Endothelial cell of umbilical vein (primary cell): ENCODE results near the gene TCF23. TPM values are rescaled to one million over a fixed set of nuclear protein-coding genes. Genes with fewer than 3 reads are reported as not detected.

Experiments used
- BruUV-seq: library from RNA; stranded (reverse); fragments of 400-500 nt; replicated peaks from 2 replicates; lab custom pipeline; 2021; lab: Mats Ljungman, UMichigan
- CTCF ChIA-PET: fragments of 300-600, 350-600 bp; sonication (Branson Sonifier 250); formaldehyde crosslinking; loops from one replicate; lab custom pipeline; 2021; ENCODE audit warnings: antibody characterized with exemption, inconsistent platforms; lab: Charles Lee
- POLR2A ChIA-PET: fragments of 300-600, 350-600 bp; sonication (Branson Sonifier 250); formaldehyde crosslinking; loops from one replicate; lab custom pipeline; 2021; ENCODE audit warnings: antibody characterized with exemption, inconsistent platforms; lab: Charles Lee
- DNase-seq: peaks from one replicate; pipeline ENCODE4 v3.0.0-alpha.2; 2011; ENCODE audit warnings: low read depth, low spot score
- FAIRE-seq: peaks from 2 replicates; lab custom pipeline; 2011; peaks lifted over from hg19 to GRCh38; lab: Jason Lieb, UNC
- H2AFZ ChIP-seq: 2 replicates; pipeline ENCODE4 v1.6.0; 2012; ENCODE audit warnings: low read depth, low read length, control low read depth, inconsistent platforms
- H3K27ac ChIP-seq: 2 replicates; pipeline ENCODE4 v1.5.1; 2011; ENCODE audit warnings: low read depth, mild to moderate bottlenecking, control low read depth, low read length, moderate library complexity; ENCODE audit not compliant: insufficient read depth
- H3K27me3 ChIP-seq, 2 experiments: 2 replicates each; pipeline versions ENCODE4 v1.6.0 to v1.6.1; 2011; ENCODE audit warnings: low read length in 2 of 2, mixed read lengths in 1 of 2; ENCODE audit not compliant: control insufficient read depth in 2 of 2, insufficient read depth in 2 of 2
- H3K36me3 ChIP-seq, 2 experiments: 2 replicates in 1 of 2; 3 replicates in 1 of 2; pipeline ENCODE4 v1.5.1; 2011; ENCODE audit warnings: low read length in 2 of 2, mild to moderate bottlenecking in 1 of 2, moderate library complexity in 1 of 2; ENCODE audit not compliant: control insufficient read depth in 2 of 2, insufficient read depth in 2 of 2; ENCODE audit errors: extremely low read depth in 1 of 2
- H3K4me1 ChIP-seq: 3 replicates; pipeline ENCODE4 v1.5.1; 2011; ENCODE audit warnings: mild to moderate bottlenecking, low read length; ENCODE audit not compliant: control insufficient read depth, insufficient read depth; ENCODE audit errors: extremely low read depth
- H3K4me2 ChIP-seq: 2 replicates; pipeline ENCODE4 v1.6.1; 2011; ENCODE audit warnings: low read length, control low read depth, mixed read lengths; ENCODE audit not compliant: insufficient read depth
- H3K4me3 ChIP-seq, 3 experiments: fragments of 200-600 bp in 1 of 3; sonication (generic), shearing (Covaris generic) in 1 of 3; replicated peaks in 1 of 3; 2 replicates each; pipeline ENCODE4 v1.5.1; 2011 to 2016; ENCODE audit warnings: control low read depth in 3 of 3, low read length in 3 of 3, mild to moderate bottlenecking in 2 of 3, inconsistent platforms in 1 of 3, low read depth in 1 of 3, moderate library complexity in 1 of 3; ENCODE audit not compliant: insufficient read depth in 1 of 3
- H3K79me2 ChIP-seq: 2 replicates; pipeline ENCODE4 v1.6.0; 2012; ENCODE audit warnings: low read length, inconsistent platforms; ENCODE audit not compliant: control insufficient read depth, insufficient read depth
- H3K9ac ChIP-seq: replicated peaks from 2 replicates; pipeline ENCODE3; 2011; ENCODE audit warnings: low read length, control low read depth; ENCODE audit not compliant: insufficient read depth; ENCODE audit errors: extremely low read depth
- H3K9me1 ChIP-seq: replicated peaks from 3 replicates; pipeline ENCODE4 v1.6.0; 2011; ENCODE audit warnings: mild to moderate bottlenecking, low read length; ENCODE audit not compliant: control insufficient read depth, insufficient read depth; ENCODE audit errors: extremely low read depth
- H3K9me3 ChIP-seq: replicated peaks from 2 replicates; pipeline ENCODE4 v1.5.1; 2012; ENCODE audit warnings: low read length, inconsistent platforms; ENCODE audit not compliant: control insufficient read depth, insufficient read depth
- H4K20me1 ChIP-seq: replicated peaks from 2 replicates; pipeline ENCODE3; 2011; ENCODE audit warnings: mild to moderate bottlenecking, low read length; ENCODE audit not compliant: control insufficient read depth, insufficient read depth; ENCODE audit errors: extremely low read depth
- CTCF ChIP-seq, 2 donors: IDR thresholded peaks; 1 replicate in 1 of 2; 2 replicates in 1 of 2; pipeline ENCODE4 v1.5.1; 2011; ENCODE audit warnings: low read length in 2 of 2, mild to moderate bottlenecking in 2 of 2, moderate library complexity in 2 of 2, control low read depth in 1 of 2, inconsistent platforms in 1 of 2, low read depth in 1 of 2; ENCODE audit not compliant: insufficient read depth in 1 of 2; ENCODE audit errors: extremely low read depth in 1 of 2
- EZH2 ChIP-seq: IDR thresholded peaks from 2 replicates; pipeline ENCODE4 v1.6.1; 2012; ENCODE audit warnings: borderline replicate concordance, low read depth, mild to moderate bottlenecking, moderate library complexity, low read length, inconsistent platforms; ENCODE audit not compliant: severe bottlenecking
- FOS ChIP-seq: IDR thresholded peaks from 2 replicates; pipeline ENCODE4 v1.6.1; 2011; ENCODE audit warnings: mild to moderate bottlenecking, low read length, moderate library complexity, borderline replicate concordance; ENCODE audit not compliant: insufficient read depth
- GATA2 ChIP-seq: IDR thresholded peaks from 2 replicates; pipeline ENCODE4 v1.7.0; 2011; ENCODE audit warnings: low read depth, mild to moderate bottlenecking, moderate library complexity, mixed read lengths, low read length; ENCODE audit not compliant: insufficient read length, insufficient read depth
- MAX ChIP-seq: IDR thresholded peaks from 2 replicates; pipeline ENCODE4 v1.6.1; 2011; ENCODE audit not compliant: insufficient read depth, insufficient read length
- POLR2AphosphoS5 ChIP-seq: IDR thresholded peaks from 2 replicates; pipeline ENCODE4 v1.6.1; 2012; ENCODE audit warnings: low read depth, mild to moderate bottlenecking, control low read depth, low read length, moderate library complexity; ENCODE audit not compliant: insufficient read depth
- dilution Hi-C: fragments of 300-500 bp; cut with MboI; formaldehyde crosslinking; loops from one replicate; pipeline ENCODE4 v1.15.0; 2019; ENCODE audit warnings: low sequenced_read_pairs; ENCODE audit not compliant: extremely low pct_ligation_motif_present
- intact Hi-C: fragments of 100-400 bp; cut with micrococcal nuclease; formaldehyde crosslinking; loops from one replicate; pipeline ENCODE4 v1.10.0; 2022
- polyA plus RNA-seq, 4 experiments: library from polyadenylated mRNA; depleted of rRNA in 3 of 4; stranded (reverse) in 3 of 4; unstranded in 1 of 4; fragments of >200 nt; gene quantifications; 2 replicates each; pipeline versions ENCODE4 v1.2.1 to v1.2.3, GENCODE V29; 2011 to 2012; ENCODE audit warnings: missing spikeins in 1 of 4
- total RNA-seq: library from RNA; stranded (reverse); gene quantifications from 2 replicates; pipeline ENCODE4 v1.2.3, GENCODE V29; 2021

The TCF23 gene
- total and polyA plus RNA-seq, 2 donors (not counting 3 experiments of a cell fraction or from before 2014, with no cell fraction given): not detected

GRCh38 chr2:27121906-27122305, 26.9 kb upstream of the TCF23 start:
- Histone ChIP-seq H3K4me2 (no peak overlapping the region), H4K20me1 (no peaks in the 10 kb centered on the region), H3K9me3 (no peaks in the 10 kb centered on the region), H3K27ac (no peak overlapping the region), H3K36me3 (no peaks in the 10 kb centered on the region), H3K4me3 (no peak overlapping the region), H3K79me2 (no peaks in the 10 kb centered on the region), H3K4me1 (no peaks in the 10 kb centered on the region), H3K27me3 (peaks cover 13 to 25% of the 10 kb centered on the region in 2 experiments), H3K9ac (no peak overlapping the region), H2AFZ (no peak overlapping the region), H3K9me1 (no peaks in the 10 kb centered on the region)
- FAIRE-seq: no peak
- no TSS peak for BruUV-seq
- dilution Hi-C loops (no loop called here), intact Hi-C loops (no loop called here)
- TF ChIP-seq MAX: no peak
- TF ChIP-seq GATA2: no peak
- TF ChIP-seq EZH2: no peak
- TF ChIP-seq POLR2AphosphoS5: no peak
- TF ChIP-seq FOS: no peak
- DNase-seq: no peak
- POLR2A ChIA-PET: no interaction called here
- CTCF ChIA-PET: interaction anchor here (1.8 kb wide), 1 partner anchor 70 kb away, joined by 5 read pairs; no protein-coding TSS in a partner anchor

GRCh38 chr2:27122791-27123190, 26.0 kb upstream of the TCF23 start:
- Histone ChIP-seq H3K9me3 (no peaks in the 10 kb centered on the region), H3K9ac (no peak overlapping the region), H3K27me3 (peaks cover 13 to 25% of the 10 kb centered on the region in 2 experiments), H3K79me2 (no peaks in the 10 kb centered on the region), H3K9me1 (no peaks in the 10 kb centered on the region), H3K4me2 (no peak overlapping the region), H4K20me1 (no peaks in the 10 kb centered on the region), H3K4me3 (no peak overlapping the region), H3K4me1 (no peaks in the 10 kb centered on the region), H3K36me3 (no peaks in the 10 kb centered on the region), H3K27ac (no peak overlapping the region), H2AFZ (no peak overlapping the region)
- intact Hi-C loops (loop anchor here (1.0 kb wide), 1 partner anchor 12 kb away; the partner anchor contains the start of gene PREB), dilution Hi-C loops (no loop called here)
- no TSS peak for BruUV-seq
- ChIA-PET POLR2A (interaction anchor here (1.5 kb wide), 1 partner anchor 12 kb away, joined by 7 read pairs; the partner anchor contains the start of gene PREB), CTCF (interaction anchor here (1.5 to 1.8 kb wide), 2 partner anchors 11 to 69 kb away, joined by 5 to 9 read pairs; partner anchors contain the start of gene PREB)
- no peak for DNase-seq
- no peak for FAIRE-seq
- TF ChIP-seq CTCF (IDR thresholded peaks at IDR 0.05; ENCODE audit: extremely low read depth in 1 of 2, insufficient read depth in 1 of 2, low read depth in 1 of 2, low read length in 2 of 2): no peak
- TF ChIP-seq EZH2: no peak
